Adrenal gland (tissue), 12 donors: Measurements from ENCODE around the gene CFAP251. TPM values are rescaled to one million over a fixed set of nuclear protein-coding genes. Genes with fewer than 3 reads are reported as not detected.

Experiments
- DNase-seq, 7 donors: peaks; one replicate each; pipeline ENCODE4 v3.0.0-alpha.2; 2019 to 2020
- H3K27ac ChIP-seq, 5 donors: fragments of 200-600 bp; sonication (generic) in 4 of 5; 1 replicate in 3 of 5; 2 replicates in 2 of 5; pipeline versions ENCODE4 v1.5.1 to v1.8.0; 2016 to 2020; ENCODE audit warnings: mild to moderate bottlenecking in 1 of 5
- H3K27me3 ChIP-seq: fragments of 200-600 bp; 2 replicates; pipeline ENCODE4 v1.8.0; 2021
- H3K36me3 ChIP-seq, 2 donors: fragments of 200-600 bp; replicated peaks in 1 of 2; 1 replicate in 1 of 2; 2 replicates in 1 of 2; pipeline versions ENCODE4 v1.5.1 to v1.8.0; 2018 to 2022
- H3K4me1 ChIP-seq, 2 donors: fragments of 200-600 bp; replicated peaks in 1 of 2; 1 replicate in 1 of 2; 2 replicates in 1 of 2; pipeline versions ENCODE4 v1.5.1 to v1.8.0; 2018 to 2021
- H3K4me3 ChIP-seq, 4 donors: fragments of 200-600 bp; sonication (generic) in 3 of 4; one replicate each; pipeline ENCODE4 v1.5.1; 2016 to 2018
- H3K9me3 ChIP-seq, 3 donors: fragments of 200-600 bp; sonication (generic) in 1 of 3; replicated peaks in 1 of 3; 1 replicate in 2 of 3; 2 replicates in 1 of 3; pipeline versions ENCODE4 v1.5.1 to v1.8.0; 2016 to 2021
- POLR2A ChIP-seq, 2 donors: fragments of 450-650 bp; IDR thresholded peaks; one replicate each; pipeline ENCODE4 v1.6.1; 2017; ENCODE audit warnings: antibody characterized with exemption in 2 of 2, mild to moderate bottlenecking in 2 of 2, moderate library complexity in 1 of 2
- WGBS, 4 donors: extraction: QIAGEN DNeasy Blood & Tissue Kit in 2 of 4; methylation state at CpG; one replicate each; pipeline versions ENCODE4 v1.1.5 to v1.1.7; 2013 to 2017; 5-methylcytosine and 5-hydroxymethylcytosine counted together
- intact Hi-C, 2 donors: fragments of 100-400 bp; cut with DNase I; formaldehyde crosslinking; loops; one replicate each; pipeline versions ENCODE4 v1.14.1 to v1.15.0; 2022 to 2023
- polyA plus RNA-seq, 3 donors: library from polyadenylated mRNA; stranded (reverse); fragments of 200-250 nt in 2 of 3; fragments of 350-450 nt in 1 of 3; fragmentation: Illumina TruSeq in 1 of 3; extraction: RNeasy Lipid Tissue Mini Kit (QIAGEN cat#74804) in 1 of 3; gene quantifications; one replicate each; pipeline ENCODE4 v1.2.3, GENCODE V29; 2013 to 2014
- total RNA-seq, 9 donors: library from RNA; depleted of rRNA in 4 of 9; stranded (reverse); fragments of >200 nt in 4 of 9; fragments of 120-200 nt in 1 of 9; fragmentation: NEBNext Ultra II Directional in 1 of 9; extraction: Animal tissue kit (Norgen Biotek cat#: 25700) in 1 of 9; gene quantifications; one replicate each; pipeline versions ENCODE4 v1.1.0 to v1.2.4, GENCODE V29; 2013 to 2023
- TF ChIP-seq, protein P1 (sequence below), 6 experiments: fragments of 450-650 bp in 4 of 6; fragments of 200-600 bp in 2 of 6; sonication (generic) in 1 of 6; IDR thresholded peaks; 1 replicate in 5 of 6; 2 replicates in 1 of 6; pipeline versions ENCODE4 v1.5.1 to v1.8.0; 2016 to 2021; ENCODE audit warnings: antibody characterized with exemption in 6 of 6, mild to moderate bottlenecking in 2 of 6, moderate library complexity in 1 of 6
- donor health status: healthy with polysubstance abuse.
- donor health status: Bipolar disorder and iron deficiency.
- donor health status: DM: yes; HTN: yes; CAD: no.
- donor health status: DM: no; HTN: no; CAD: no.
- donor health status: DM: no; HTN: no; CAD: no.
- donor health status: DM: yes; HTN: yes; CAD: no.

CFAP251 gene
- total and polyA plus RNA-seq, 12 donors = 0.30 to 11.6 (median 2.7) TPM

DNA sequence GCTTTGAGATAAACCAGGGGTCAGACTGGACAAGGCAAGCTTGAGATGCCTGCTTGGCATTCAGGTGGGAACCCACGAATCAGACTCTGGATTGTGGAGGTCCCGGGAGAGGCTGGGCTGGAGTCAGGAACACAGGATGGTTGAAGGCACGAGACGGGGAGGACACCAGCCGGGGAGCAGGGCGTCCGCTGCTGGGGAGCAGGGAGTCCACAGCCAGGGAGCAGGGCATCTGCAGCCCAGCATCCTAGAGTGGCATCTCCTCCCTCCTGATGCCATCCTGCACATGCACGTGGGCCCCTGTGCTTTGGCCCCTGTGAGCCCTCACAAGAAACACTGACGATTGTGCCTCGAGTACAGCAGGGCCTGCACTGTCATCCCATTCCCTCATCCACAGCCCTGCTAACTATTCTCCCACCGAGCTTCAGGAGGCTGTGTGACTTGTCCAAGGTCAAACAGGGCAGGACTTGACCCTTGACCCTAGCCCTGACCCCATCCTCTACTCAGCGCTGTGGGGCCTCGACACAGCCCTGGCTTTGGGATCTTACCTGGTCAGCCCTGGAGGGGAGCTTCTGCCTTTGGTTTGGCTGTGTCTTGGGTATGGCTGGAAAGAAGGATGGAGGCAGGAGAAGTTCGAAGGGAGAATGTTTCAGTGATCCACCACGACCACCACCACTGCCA, 45.1 kb downstream of the CFAP251 start:
- no peaks in the 10 kb centered on the region for H3K36me3 ChIP-seq
- H3K4me1 ChIP-seq = peaks cover 0 to 13% of the 10 kb centered on the region in 2 donors
- no peak overlapping the region for H3K4me3 ChIP-seq
- TF ChIP-seq POLR2A (IDR thresholded peaks at IDR 0.05) = no peak
- TF ChIP-seq, protein P1, sequence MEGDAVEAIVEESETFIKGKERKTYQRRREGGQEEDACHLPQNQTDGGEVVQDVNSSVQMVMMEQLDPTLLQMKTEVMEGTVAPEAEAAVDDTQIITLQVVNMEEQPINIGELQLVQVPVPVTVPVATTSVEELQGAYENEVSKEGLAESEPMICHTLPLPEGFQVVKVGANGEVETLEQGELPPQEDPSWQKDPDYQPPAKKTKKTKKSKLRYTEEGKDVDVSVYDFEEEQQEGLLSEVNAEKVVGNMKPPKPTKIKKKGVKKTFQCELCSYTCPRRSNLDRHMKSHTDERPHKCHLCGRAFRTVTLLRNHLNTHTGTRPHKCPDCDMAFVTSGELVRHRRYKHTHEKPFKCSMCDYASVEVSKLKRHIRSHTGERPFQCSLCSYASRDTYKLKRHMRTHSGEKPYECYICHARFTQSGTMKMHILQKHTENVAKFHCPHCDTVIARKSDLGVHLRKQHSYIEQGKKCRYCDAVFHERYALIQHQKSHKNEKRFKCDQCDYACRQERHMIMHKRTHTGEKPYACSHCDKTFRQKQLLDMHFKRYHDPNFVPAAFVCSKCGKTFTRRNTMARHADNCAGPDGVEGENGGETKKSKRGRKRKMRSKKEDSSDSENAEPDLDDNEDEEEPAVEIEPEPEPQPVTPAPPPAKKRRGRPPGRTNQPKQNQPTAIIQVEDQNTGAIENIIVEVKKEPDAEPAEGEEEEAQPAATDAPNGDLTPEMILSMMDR (IDR thresholded peaks at IDR 0.05) = no peak
- 84 to 88% (median 86%) methylated on average over 9 to 15 of the region's 15 CpGs for WGBS, 4 donors
- intact Hi-C loops = no loop called here
- H3K27me3 ChIP-seq = no peaks in the 10 kb centered on the region
- no peak overlapping the region for H3K27ac ChIP-seq
- no peak for DNase-seq
- no peaks in the 10 kb centered on the region for H3K9me3 ChIP-seq

DNA sequence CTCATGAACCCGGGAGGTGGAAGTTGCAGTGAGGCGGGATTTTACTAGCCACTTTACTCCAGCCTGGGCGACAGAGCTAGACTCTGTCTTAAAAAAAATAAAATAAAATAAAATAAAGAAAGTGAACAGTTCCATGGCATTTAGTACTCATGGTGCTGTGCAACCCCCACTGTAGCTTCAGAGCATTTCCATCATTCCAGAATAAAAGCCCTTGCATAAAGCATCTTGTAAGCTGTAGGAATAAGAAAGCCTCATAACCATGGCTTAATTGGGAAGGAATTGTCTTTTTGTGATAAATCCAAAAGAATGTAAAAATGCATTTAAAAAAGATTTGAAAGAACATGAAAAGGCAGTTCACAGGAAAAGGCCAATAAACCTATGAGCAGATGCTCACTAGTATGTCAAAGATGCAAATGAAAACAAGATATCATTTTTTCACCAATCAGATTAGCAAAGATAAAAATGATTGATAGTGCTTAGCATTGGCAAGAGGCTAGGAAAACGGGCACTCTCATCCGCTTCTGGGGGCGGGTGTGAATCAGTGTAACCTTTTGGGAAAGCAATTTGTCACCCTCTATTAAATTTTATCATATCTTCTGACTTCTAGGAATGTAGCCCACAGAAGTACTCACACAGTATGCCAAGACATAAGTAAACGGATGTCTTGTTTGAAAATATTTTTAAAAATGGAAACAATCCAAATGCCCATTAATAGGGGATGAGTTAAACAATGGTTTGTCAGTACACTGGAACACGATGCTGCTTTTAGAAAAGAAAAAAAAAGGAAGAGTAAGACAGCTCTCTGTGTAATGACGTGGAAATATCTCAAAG, 46.6 kb downstream of the CFAP251 start:
- 35 to 44% (median 40%) methylated on average over 9 of the region's 9 CpGs for WGBS, 4 donors
- peaks cover 0 to 13% of the 10 kb centered on the region in 2 donors for H3K4me1 ChIP-seq
- H3K27ac ChIP-seq = no peak overlapping the region
- intact Hi-C loops = no loop called here
- no peak overlapping the region for H3K4me3 ChIP-seq
- H3K9me3 ChIP-seq = no peaks in the 10 kb centered on the region
- H3K36me3 ChIP-seq = no peaks in the 10 kb centered on the region
- DNase-seq = peak in 6 of 7 donors; percentile 34 to 66 (median 54)
- H3K27me3 ChIP-seq = no peaks in the 10 kb centered on the region
- TF ChIP-seq POLR2A (IDR thresholded peaks at IDR 0.05) = no peak
- TF ChIP-seq, protein P1 (IDR thresholded peaks at IDR 0.05) = no peak

DNA sequence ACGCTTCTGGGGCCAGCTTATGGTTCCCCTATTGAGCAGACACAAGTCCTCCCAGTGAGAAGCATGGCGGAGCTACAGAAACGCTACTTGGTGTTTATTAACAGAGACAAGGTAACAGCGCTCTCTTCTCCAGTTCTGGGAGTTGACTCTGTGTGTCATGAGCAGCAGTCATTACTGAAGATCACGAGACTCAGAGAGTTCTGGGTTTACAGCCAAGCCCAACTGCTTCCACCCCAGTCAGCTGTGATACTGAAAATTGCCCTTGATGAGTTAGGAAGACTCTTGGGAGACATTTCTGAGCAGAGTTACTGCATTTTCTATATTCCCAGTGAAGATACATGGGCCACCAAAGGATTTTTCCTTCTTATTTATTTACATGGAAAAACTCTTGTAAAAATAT, 48.6 kb downstream of the CFAP251 start:
- no peaks in the 10 kb centered on the region for H3K36me3 ChIP-seq
- WGBS, 4 donors = 90 to 99% (median 92%) methylated on average over 5 of the region's 5 CpGs
- H3K27me3 ChIP-seq = no peaks in the 10 kb centered on the region
- intact Hi-C loops = no loop called here
- no peak overlapping the region for H3K4me3 ChIP-seq
- no peak for DNase-seq
- TF ChIP-seq, protein P1 (IDR thresholded peaks at IDR 0.05) = no peak
- no peak for TF ChIP-seq POLR2A (IDR thresholded peaks at IDR 0.05)
- H3K27ac ChIP-seq = no peak overlapping the region
- peaks cover 0 to 21% of the 10 kb centered on the region in 2 donors for H3K4me1 ChIP-seq
- no peaks in the 10 kb centered on the region for H3K9me3 ChIP-seq

DNA sequence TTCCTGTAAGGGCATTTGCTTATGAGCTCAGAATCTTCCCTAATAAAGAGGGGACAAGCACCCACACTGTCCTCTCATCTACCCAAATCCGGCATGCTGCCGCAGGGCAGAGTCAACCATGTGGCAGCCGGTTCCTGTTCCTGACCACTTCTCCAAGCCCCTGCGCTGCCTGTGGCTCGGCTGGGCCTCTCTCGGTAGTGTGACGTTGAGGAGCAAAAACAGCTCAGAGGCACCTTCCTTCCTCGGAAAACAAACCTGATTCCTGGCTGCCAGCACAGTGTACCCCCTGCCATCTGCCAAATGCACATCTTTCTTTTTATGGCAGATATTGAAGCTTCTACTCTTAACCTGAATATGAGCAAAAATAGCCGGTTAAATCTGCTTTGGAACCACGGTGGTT, 50.5 kb downstream of the CFAP251 start:
- WGBS, 4 donors = 73 to 83% (median 78%) methylated on average over 6 to 10 of the region's 10 CpGs

More for the DNA sequence above, 50.5 kb downstream of the CFAP251 start:
- Histone ChIP-seq H3K27me3 (no peaks in the 10 kb centered on the region), H3K9me3 (no peaks in the 10 kb centered on the region), H3K4me1 (peaks cover 0 to 21% of the 10 kb centered on the region in 2 donors), H3K36me3 (no peaks in the 10 kb centered on the region), H3K27ac (no peak overlapping the region), H3K4me3 (no peak overlapping the region)
- no peak for TF ChIP-seq POLR2A (IDR thresholded peaks at IDR 0.05)
- TF ChIP-seq, protein P1 (IDR thresholded peaks at IDR 0.05) = no peak
- intact Hi-C loops = no loop called here
- DNase-seq = peak in 4 of 7 donors; percentile 15 to 55 (median 24)
